Large intestine (tissue), 3 donors: ENCODE results near the gene ATP8B1. TPM values are rescaled to one million over a fixed set of nuclear protein-coding genes. Genes with fewer than 3 reads are reported as not detected.
"Not testable (repeated sequence)": the region's sequence is repeated elsewhere in the genome, so short reads cannot be mapped to it uniquely, and the experiment has no call there.

ENCODE experiments used
- DNase-seq, 2 donors: peaks; one replicate each; pipeline versions ENCODE4 v3.0.0 to v3.0.0-alpha.2; 2013
- H3K27ac ChIP-seq: one replicate; pipeline ENCODE4 v1.5.1; 2013; ENCODE audit warnings: low read length
- H3K27me3 ChIP-seq: 2 replicates; pipeline ENCODE4 v1.6.1; 2013; ENCODE audit warnings: low read length; ENCODE audit not compliant: control insufficient read depth, insufficient read depth
- H3K36me3 ChIP-seq: 2 replicates; pipeline ENCODE4 v1.6.1; 2013; ENCODE audit warnings: low read length; ENCODE audit not compliant: control insufficient read depth, insufficient read depth
- H3K4me1 ChIP-seq: one replicate; pipeline ENCODE4 v1.6.1; 2013; ENCODE audit warnings: low read length; ENCODE audit not compliant: control insufficient read depth, insufficient read depth
- H3K4me3 ChIP-seq: one replicate; pipeline ENCODE4 v1.5.1; 2013; ENCODE audit warnings: low read length
- H3K9me3 ChIP-seq: one replicate; pipeline ENCODE4 v1.6.1; 2013; ENCODE audit warnings: mild to moderate bottlenecking, low read depth, low read length, moderate library complexity; ENCODE audit not compliant: control insufficient read depth
- WGBS: methylation state at CpG from one replicate; pipeline ENCODE4 v1.1.5; 2013; ENCODE audit warnings: low lambda C conversion rate; ENCODE audit not compliant: insufficient coverage; 5-methylcytosine and 5-hydroxymethylcytosine counted together
- polyA plus RNA-seq: library from polyadenylated mRNA; unstranded; fragments of 120-200 nt; gene quantifications from one replicate; pipeline ENCODE4 v1.2.1, GENCODE V29; 2013

ATP8B1 gene
- polyA plus RNA-seq, 1 donor = 68.2 TPM

GRCh38 chr18:57728941-57729511 is 74.1 kb downstream of the ATP8B1 start:
- Histone ChIP-seq H3K9me3 (no peaks in the 10 kb centered on the region), H3K36me3 (peaks cover 30% of the 10 kb centered on the region), H3K4me3 (no peak overlapping the region), H3K27ac (peak overlapping the region; percentile 32), H3K27me3 (no peaks in the 10 kb centered on the region), H3K4me1 (no peaks in the 10 kb centered on the region)
- DNase-seq = peak in 1 of 2 donors; percentile 49
- no CpG with 5 or more reads among the region's 11 CpGs for WGBS

GRCh38 chr18:57727952-57728807 is 74.9 kb downstream of the ATP8B1 start:
- Histone ChIP-seq H3K4me1 (no peaks in the 10 kb centered on the region), H3K36me3 (peaks cover 30% of the 10 kb centered on the region), H3K27me3 (no peaks in the 10 kb centered on the region), H3K4me3 (no peak overlapping the region), H3K27ac (no peak overlapping the region), H3K9me3 (no peaks in the 10 kb centered on the region)
- WGBS = 50% methylated on average over 1 of the region's 6 CpGs
- DNase-seq = no peak

GRCh38 chr18:57719211-57719935 is 83.7 kb downstream of the ATP8B1 start:
- DNase-seq = not testable (repeated sequence)

GRCh38 chr18:57716549-57716948 is 86.6 kb downstream of the ATP8B1 start:
- no peak for DNase-seq
- WGBS = 62% methylated on average over 2 of the region's 3 CpGs
- peaks cover 4% of the 10 kb centered on the region for H3K36me3 ChIP-seq
- no peak overlapping the region for H3K4me3 ChIP-seq
- no peak overlapping the region for H3K27ac ChIP-seq
- peaks cover 12% of the 10 kb centered on the region for H3K4me1 ChIP-seq
- no peaks in the 10 kb centered on the region for H3K27me3 ChIP-seq
- H3K9me3 ChIP-seq = peaks cover 11% of the 10 kb centered on the region

More at GRCh38 chr18:57719211-57719935, 83.7 kb downstream of the ATP8B1 start:
- H3K36me3 ChIP-seq, H3K27ac ChIP-seq, H3K4me1 ChIP-seq, H3K27me3 ChIP-seq, H3K4me3 ChIP-seq: not testable (repeated sequence)
- no CpG with 5 or more reads among the region's 31 CpGs for WGBS
- H3K9me3 ChIP-seq = peaks cover 11% of the 10 kb centered on the region

GRCh38 chr18:57715671-57716070 is 87.4 kb downstream of the ATP8B1 start:
- peaks cover 15% of the 10 kb centered on the region for H3K4me1 ChIP-seq
- H3K4me3 ChIP-seq = no peak overlapping the region
- no CpG with 5 or more reads among the region's 1 CpG for WGBS
- no peaks in the 10 kb centered on the region for H3K27me3 ChIP-seq
- DNase-seq = no peak
- H3K9me3 ChIP-seq = peaks cover 11% of the 10 kb centered on the region
- H3K27ac ChIP-seq = no peak overlapping the region
- peaks cover 4% of the 10 kb centered on the region for H3K36me3 ChIP-seq

GRCh38 chr18:57715073-57715472 is 88.0 kb downstream of the ATP8B1 start:
- H3K27me3 ChIP-seq = no peaks in the 10 kb centered on the region
- H3K27ac ChIP-seq = no peak overlapping the region
- 100% methylated on average over 2 of the region's 2 CpGs for whole genome bisulfite sequencing

GRCh38 chr18:57710226-57710625 is 92.9 kb downstream of the ATP8B1 start:
- H3K4me3 ChIP-seq = no peak overlapping the region
- H3K36me3 ChIP-seq = peaks cover 7% of the 10 kb centered on the region
- no peaks in the 10 kb centered on the region for H3K27me3 ChIP-seq
- WGBS = no CpG with 5 or more reads among the region's 4 CpGs
- H3K27ac ChIP-seq = no peak overlapping the region
- DNase-seq = no peak
- H3K9me3 ChIP-seq = peaks cover 2% of the 10 kb centered on the region
- peaks cover 15% of the 10 kb centered on the region for H3K4me1 ChIP-seq

More at GRCh38 chr18:57715073-57715472, 88.0 kb downstream of the ATP8B1 start:
- H3K36me3 ChIP-seq = peaks cover 4% of the 10 kb centered on the region
- peaks cover 11% of the 10 kb centered on the region for H3K9me3 ChIP-seq
- no peak overlapping the region for H3K4me3 ChIP-seq
- H3K4me1 ChIP-seq = peaks cover 15% of the 10 kb centered on the region
- no peak for DNase-seq

GRCh38 chr18:57709335-57709734 is 93.8 kb downstream of the ATP8B1 start:
- peaks cover 15% of the 10 kb centered on the region for H3K4me1 ChIP-seq
- no peak overlapping the region for H3K27ac ChIP-seq
- peaks cover 7% of the 10 kb centered on the region for H3K36me3 ChIP-seq
- no peak overlapping the region for H3K4me3 ChIP-seq
- WGBS = no CpG with 5 or more reads among the region's 1 CpG
- DNase-seq = no peak
- no peaks in the 10 kb centered on the region for H3K9me3 ChIP-seq
- H3K27me3 ChIP-seq = no peaks in the 10 kb centered on the region

GRCh38 chr18:57708288-57708687 is 94.8 kb downstream of the ATP8B1 start:
- H3K27me3 ChIP-seq = no peaks in the 10 kb centered on the region
- DNase-seq = no peak
- H3K36me3 ChIP-seq = peaks cover 5% of the 10 kb centered on the region
- H3K9me3 ChIP-seq = no peaks in the 10 kb centered on the region
- 100% methylated on average over 2 of the region's 3 CpGs for WGBS
- peak overlapping the region; percentile 11 for H3K27ac ChIP-seq
- no peak overlapping the region for H3K4me3 ChIP-seq
- peaks cover 15% of the 10 kb centered on the region for H3K4me1 ChIP-seq

GRCh38 chr18:57705832-57706595 is 97.1 kb downstream of the ATP8B1 start:
- no peaks in the 10 kb centered on the region for H3K27me3 ChIP-seq
- 43% methylated on average over 3 of the region's 8 CpGs for WGBS
- no peaks in the 10 kb centered on the region for H3K4me1 ChIP-seq
- peak in 1 of 2 donors; percentile 28 for DNase-seq
- no peak overlapping the region for H3K27ac ChIP-seq
- H3K36me3 ChIP-seq = peaks cover 19% of the 10 kb centered on the region
- H3K4me3 ChIP-seq = no peak overlapping the region
- no peaks in the 10 kb centered on the region for H3K9me3 ChIP-seq
